ENCODE measurements around the gene STK10. TPM values are rescaled to one million over a fixed set of nuclear protein-coding genes. Genes with fewer than 3 reads are reported as not detected.

Gene STK10
- total RNA-seq, 2 donors from 2014 or later, result 16.1 to 23.2 TPM

GRCh38 chr5:172110921-172111851 is 76.8 kb downstream of the STK10 start:
- Histone ChIP-seq H3K27me3 (no peaks in the 10 kb centered on the region), H3K4me3 (peak overlapping the region; percentile 0), H3K9ac (ENCODE audit: low read depth in 2 of 2, low read length in 2 of 2) (peak overlapping the region; percentile 45 to 63), H3K9me3 (no peaks in the 10 kb centered on the region), H3K27ac (peak overlapping the region; percentile 55), H3K4me1 (peaks cover 13% of the 10 kb centered on the region), H3K36me3 (no peaks in the 10 kb centered on the region)
- DNase-seq, result peak; percentile 55
- intact Hi-C loops (cut with DNase I), result no loop called here
- TF ChIP-seq CTCF (IDR thresholded peaks at IDR 0.05), result no peak

GRCh38 chr5:172110260-172110815 is 77.7 kb downstream of the STK10 start:
- Histone ChIP-seq H3K9ac (ENCODE audit: low read depth in 2 of 2, low read length in 2 of 2) (peak overlapping the region in 1 of 2 donors; percentile 63), H3K4me3 (no peak overlapping the region), H3K4me1 (peaks cover 13% of the 10 kb centered on the region), H3K36me3 (no peaks in the 10 kb centered on the region), H3K9me3 (no peaks in the 10 kb centered on the region), H3K27ac (peak overlapping the region; percentile 55), H3K27me3 (no peaks in the 10 kb centered on the region)
- intact Hi-C loops (cut with DNase I), result no loop called here
- TF ChIP-seq CTCF (IDR thresholded peaks at IDR 0.05), result no peak
- no peak for DNase-seq

- no peaks in the 10 kb centered on the region for H3K27me3 ChIP-seq
- no peaks in the 10 kb centered on the region for H3K36me3 ChIP-seq
- H3K9ac ChIP-seq (ENCODE audit: low read depth in 2 of 2, low read length in 2 of 2), result no peak overlapping the region
- no peak for DNase-seq
- peaks cover 13% of the 10 kb centered on the region for H3K4me1 ChIP-seq
- no peak for TF ChIP-seq CTCF (IDR thresholded peaks at IDR 0.05)
- H3K27ac ChIP-seq, result no peak overlapping the region
- no peaks in the 10 kb centered on the region for H3K9me3 ChIP-seq
- intact Hi-C loops (cut with DNase I), result loop anchor here (5.0 kb wide), 1 partner anchor 183 kb away; no protein-coding TSS in a partner anchor
- no peak overlapping the region for H3K4me3 ChIP-seq
These were observed 78.3 kb downstream of the STK10 start for GRCh38 chr5:172109749-172110148.

- Histone ChIP-seq H3K4me1 (peaks cover 13% of the 10 kb centered on the region), H3K36me3 (no peaks in the 10 kb centered on the region), H3K9me3 (no peaks in the 10 kb centered on the region), H3K4me3 (no peak overlapping the region), H3K9ac (ENCODE audit: low read depth in 2 of 2, low read length in 2 of 2) (no peak overlapping the region), H3K27me3 (no peaks in the 10 kb centered on the region), H3K27ac (no peak overlapping the region)
- intact Hi-C loops (cut with DNase I), result loop anchor here (2.0 to 5.0 kb wide), 2 partner anchors 81 to 185 kb away; partner anchors contain the start of gene STK10
- no peak for TF ChIP-seq CTCF (IDR thresholded peaks at IDR 0.05)
- no peak for DNase-seq
These were observed 80.5 kb downstream of the STK10 start for GRCh38 chr5:172107571-172107970.

GRCh38 chr5:172106511-172107356 is 81.3 kb downstream of the STK10 start:
- intact Hi-C loops (cut with DNase I), result loop anchor here (2.0 to 5.0 kb wide), 2 partner anchors 82 to 186 kb away; partner anchors contain the start of gene STK10
- peaks cover 13% of the 10 kb centered on the region for H3K4me1 ChIP-seq
- peak; percentile 63 for DNase-seq
- peak; percentile 95 for TF ChIP-seq CTCF (IDR thresholded peaks at IDR 0.05)
- no peaks in the 10 kb centered on the region for H3K36me3 ChIP-seq
- no peak overlapping the region for H3K9ac ChIP-seq (ENCODE audit: low read depth in 2 of 2, low read length in 2 of 2)
- no peaks in the 10 kb centered on the region for H3K9me3 ChIP-seq
- no peak overlapping the region for H3K4me3 ChIP-seq
- no peak overlapping the region for H3K27ac ChIP-seq
- no peaks in the 10 kb centered on the region for H3K27me3 ChIP-seq

Data from colonic mucosa (tissue), 4 donors.